Measurements from ENCODE around the gene HIBADH.

HIBADH gene

DNA sequence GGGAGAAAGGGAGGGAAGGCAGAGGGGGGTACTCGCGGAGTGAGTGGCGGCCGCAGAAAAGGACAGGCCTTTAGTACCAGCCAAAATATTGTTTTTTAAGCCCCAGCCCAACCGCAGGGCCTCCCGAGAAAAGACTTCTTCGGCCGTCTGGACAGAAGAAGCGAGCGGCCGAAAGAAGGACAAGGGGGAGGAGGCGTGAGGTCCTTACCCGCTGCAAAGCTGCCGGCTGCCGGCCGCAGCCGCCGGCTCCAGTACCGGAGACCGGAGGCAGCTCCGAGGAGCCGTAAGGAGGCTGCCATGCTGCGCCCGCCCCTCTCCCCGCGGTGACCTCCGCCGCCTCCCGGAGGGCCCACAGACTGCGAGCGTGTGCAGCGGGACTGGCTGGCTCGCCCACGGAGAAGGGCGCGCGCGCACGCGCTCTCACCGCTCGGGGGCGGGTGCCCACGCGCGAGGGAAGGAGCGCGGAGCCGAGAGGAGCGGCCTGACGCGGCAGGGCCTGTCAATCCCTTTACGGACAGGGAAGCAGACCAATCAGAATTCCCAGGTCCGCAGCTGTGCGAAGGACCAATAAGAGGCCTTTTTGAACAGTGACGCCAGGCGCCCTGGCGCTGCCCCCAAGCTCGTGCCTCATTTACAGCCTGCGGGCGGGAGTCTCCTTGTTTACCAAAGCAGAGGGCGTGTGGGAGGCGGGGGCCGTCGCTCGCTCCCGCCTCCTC, at the start of gene HIBADH:
TSS of gene HIBADH (minus strand) at position 394 of the 716 bp plus-strand sequence. CDS start at position 299, 95 bp downstream.
- peak; percentile 98 for DNase-seq
- Histone ChIP-seq H3K27ac (peak within 1 kb of the TSS; percentile 80), H3K36me3 (no peaks in the 10 kb centered on the region), H3K9me3 (ENCODE audit: severe bottlenecking) (no peaks in the 10 kb centered on the region), H3K4me3 (ENCODE audit: low read depth, low read length) (peak within 1 kb of the TSS; percentile 89), H3K27me3 (ENCODE audit: insufficient read depth, low read depth, severe bottlenecking) (no peaks in the 10 kb centered on the region)
- TF ChIP-seq, protein P1, sequence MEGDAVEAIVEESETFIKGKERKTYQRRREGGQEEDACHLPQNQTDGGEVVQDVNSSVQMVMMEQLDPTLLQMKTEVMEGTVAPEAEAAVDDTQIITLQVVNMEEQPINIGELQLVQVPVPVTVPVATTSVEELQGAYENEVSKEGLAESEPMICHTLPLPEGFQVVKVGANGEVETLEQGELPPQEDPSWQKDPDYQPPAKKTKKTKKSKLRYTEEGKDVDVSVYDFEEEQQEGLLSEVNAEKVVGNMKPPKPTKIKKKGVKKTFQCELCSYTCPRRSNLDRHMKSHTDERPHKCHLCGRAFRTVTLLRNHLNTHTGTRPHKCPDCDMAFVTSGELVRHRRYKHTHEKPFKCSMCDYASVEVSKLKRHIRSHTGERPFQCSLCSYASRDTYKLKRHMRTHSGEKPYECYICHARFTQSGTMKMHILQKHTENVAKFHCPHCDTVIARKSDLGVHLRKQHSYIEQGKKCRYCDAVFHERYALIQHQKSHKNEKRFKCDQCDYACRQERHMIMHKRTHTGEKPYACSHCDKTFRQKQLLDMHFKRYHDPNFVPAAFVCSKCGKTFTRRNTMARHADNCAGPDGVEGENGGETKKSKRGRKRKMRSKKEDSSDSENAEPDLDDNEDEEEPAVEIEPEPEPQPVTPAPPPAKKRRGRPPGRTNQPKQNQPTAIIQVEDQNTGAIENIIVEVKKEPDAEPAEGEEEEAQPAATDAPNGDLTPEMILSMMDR (IDR thresholded peaks at IDR 0.05; ENCODE audit: low read depth, low read length), result no peak

GRCh38 chr7:27712217-27712616, 49.5 kb upstream of the HIBADH start:
- TF ChIP-seq, protein P1 (IDR thresholded peaks at IDR 0.05; ENCODE audit: low read depth, low read length), result no peak
- DNase-seq, result no peak
- no peak overlapping the region for H3K4me3 ChIP-seq (ENCODE audit: low read depth, low read length)
- H3K27ac ChIP-seq, result no peak overlapping the region
- H3K27me3 ChIP-seq (ENCODE audit: insufficient read depth, low read depth, severe bottlenecking), result no peaks in the 10 kb centered on the region
- H3K36me3 ChIP-seq, result no peaks in the 10 kb centered on the region
- H3K9me3 ChIP-seq (ENCODE audit: severe bottlenecking), result peaks cover 4% of the 10 kb centered on the region

GRCh38 chr7:27709137-27710075, 46.7 kb upstream of the HIBADH start:
- TF ChIP-seq, protein P1 (IDR thresholded peaks at IDR 0.05; ENCODE audit: low read depth, low read length), result no peak
- Histone ChIP-seq H3K27me3 (ENCODE audit: insufficient read depth, low read depth, severe bottlenecking) (no peaks in the 10 kb centered on the region), H3K27ac (no peak overlapping the region), H3K4me3 (ENCODE audit: low read depth, low read length) (no peak overlapping the region), H3K9me3 (ENCODE audit: severe bottlenecking) (peaks cover 4% of the 10 kb centered on the region), H3K36me3 (no peaks in the 10 kb centered on the region)
- no peak for DNase-seq

- H3K27me3 ChIP-seq (ENCODE audit: insufficient read depth, low read depth, severe bottlenecking), result no peaks in the 10 kb centered on the region
- no peak overlapping the region for H3K27ac ChIP-seq
- TF ChIP-seq, protein P1 (IDR thresholded peaks at IDR 0.05; ENCODE audit: low read depth, low read length), result no peak
- no peaks in the 10 kb centered on the region for H3K36me3 ChIP-seq
- peaks cover 4% of the 10 kb centered on the region for H3K9me3 ChIP-seq (ENCODE audit: severe bottlenecking)
- H3K4me3 ChIP-seq (ENCODE audit: low read depth, low read length), result no peak overlapping the region
- DNase-seq, result no peak
These were observed 45.8 kb upstream of the HIBADH start for GRCh38 chr7:27708485-27708884.

DNA sequence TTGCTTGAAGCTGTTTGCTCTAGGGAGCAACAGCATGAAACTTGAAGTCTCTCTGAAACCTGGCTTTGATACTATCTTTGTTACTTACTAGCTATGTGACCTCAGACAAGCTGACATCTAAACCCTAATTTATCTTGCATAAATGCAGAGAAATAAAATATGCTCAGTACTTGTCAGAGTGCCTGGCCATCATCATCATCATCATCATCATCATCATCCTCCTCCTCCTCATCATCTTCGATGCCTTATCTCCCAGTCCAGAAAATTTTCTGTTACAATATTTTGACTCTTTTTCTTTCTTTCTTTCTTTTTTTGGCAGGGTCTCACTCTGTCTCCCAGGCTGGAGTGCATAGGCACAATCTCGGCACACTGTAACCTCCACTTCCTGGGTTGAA, 42.5 kb upstream of the HIBADH start:
- H3K36me3 ChIP-seq, result no peaks in the 10 kb centered on the region
- H3K27ac ChIP-seq, result no peak overlapping the region
- TF ChIP-seq, protein P1 (IDR thresholded peaks at IDR 0.05; ENCODE audit: low read depth, low read length), result no peak

More for the DNA sequence above, 42.5 kb upstream of the HIBADH start:
- no peaks in the 10 kb centered on the region for H3K27me3 ChIP-seq (ENCODE audit: insufficient read depth, low read depth, severe bottlenecking)
- H3K4me3 ChIP-seq (ENCODE audit: low read depth, low read length), result no peak overlapping the region
- DNase-seq, result no peak
- peaks cover 4% of the 10 kb centered on the region for H3K9me3 ChIP-seq (ENCODE audit: severe bottlenecking)

Measured in WERI-Rb-1 (cell line).